AG04450 (cell line): ENCODE measurements around the gene TEX26. TPM values are rescaled to one million over a fixed set of nuclear protein-coding genes. Genes with fewer than 3 reads are reported as not detected.
A peak's percentile ranks its signal among the peaks of the same experiment; 100 is the strongest.

ENCODE experiments used
- CTCF ChIA-PET: fragments of 300-600, 350-600 bp; formaldehyde crosslinking; extraction: SDS; loops from one replicate; lab custom pipeline; 2022; ENCODE audit warnings: antibody characterized with exemption, inconsistent platforms; lab: Charles Lee
- POLR2A ChIA-PET: fragments of 350-600 bp; formaldehyde crosslinking; extraction: SDS; loops from one replicate; lab custom pipeline; 2021; ENCODE audit warnings: antibody characterized with exemption, inconsistent platforms; lab: Yijun Ruan, JAX
- DNase-seq: peaks from one replicate; pipeline ENCODE4 v3.0.0-alpha.2; 2011; ENCODE audit warnings: low read depth, low spot score
- H3K27ac ChIP-seq: one replicate; pipeline ENCODE4 v1.5.1; 2012; ENCODE audit warnings: low read depth, low read length, control low read depth
- H3K27me3 ChIP-seq: one replicate; pipeline ENCODE4 v1.6.0; 2012; ENCODE audit warnings: low read length; ENCODE audit not compliant: control insufficient read depth, insufficient read depth
- H3K4me3 ChIP-seq: 2 replicates; pipeline ENCODE4 v1.5.1; 2011; ENCODE audit warnings: mild to moderate bottlenecking, low read depth, low read length, control low read depth
- H3K9me3 ChIP-seq: 2 replicates; pipeline ENCODE4 v1.5.1; 2012; ENCODE audit warnings: low read length; ENCODE audit not compliant: control insufficient read depth, insufficient read depth
- polyA plus RNA-seq: library from polyadenylated mRNA; depleted of rRNA; stranded (reverse); fragments of >200 nt; gene quantifications from 2 replicates; pipeline ENCODE4 v1.2.3, GENCODE V29; 2011
- TF ChIP-seq, protein P1 (sequence below): IDR thresholded peaks from 2 replicates; pipeline ENCODE4 v1.5.1; 2011; ENCODE audit warnings: low read depth, low read length, control low read depth, inconsistent platforms

Gene TEX26
- polyA plus RNA-seq, 1 experiment = 0.09 TPM

DNA sequence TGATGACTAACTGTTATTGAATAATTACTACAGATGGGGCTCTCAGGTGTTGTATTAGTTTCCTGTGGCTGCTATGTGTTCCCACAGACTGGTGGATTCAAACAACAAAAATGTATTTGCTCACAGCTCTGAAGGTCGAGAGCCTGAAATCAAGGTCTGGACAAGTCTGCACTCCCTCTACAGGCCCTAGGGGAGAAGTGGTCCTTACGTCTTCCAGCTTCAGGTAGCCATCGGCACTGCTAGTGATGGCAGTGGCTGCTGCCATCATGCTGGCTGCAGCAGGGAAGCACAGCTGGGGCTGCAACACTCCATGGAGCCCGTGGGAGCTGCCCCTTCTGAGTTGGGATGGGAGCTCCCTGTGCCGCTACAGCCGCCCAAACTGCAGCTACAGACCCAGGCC lies 1.9 kb downstream of the TEX26 start:
- CTCF ChIA-PET = no interaction called here
- no peaks in the 10 kb centered on the region; the same call in 1 of the 2 replicates for H3K9me3 ChIP-seq
- no peak overlapping the region for H3K27ac ChIP-seq
- TF ChIP-seq, protein P1, sequence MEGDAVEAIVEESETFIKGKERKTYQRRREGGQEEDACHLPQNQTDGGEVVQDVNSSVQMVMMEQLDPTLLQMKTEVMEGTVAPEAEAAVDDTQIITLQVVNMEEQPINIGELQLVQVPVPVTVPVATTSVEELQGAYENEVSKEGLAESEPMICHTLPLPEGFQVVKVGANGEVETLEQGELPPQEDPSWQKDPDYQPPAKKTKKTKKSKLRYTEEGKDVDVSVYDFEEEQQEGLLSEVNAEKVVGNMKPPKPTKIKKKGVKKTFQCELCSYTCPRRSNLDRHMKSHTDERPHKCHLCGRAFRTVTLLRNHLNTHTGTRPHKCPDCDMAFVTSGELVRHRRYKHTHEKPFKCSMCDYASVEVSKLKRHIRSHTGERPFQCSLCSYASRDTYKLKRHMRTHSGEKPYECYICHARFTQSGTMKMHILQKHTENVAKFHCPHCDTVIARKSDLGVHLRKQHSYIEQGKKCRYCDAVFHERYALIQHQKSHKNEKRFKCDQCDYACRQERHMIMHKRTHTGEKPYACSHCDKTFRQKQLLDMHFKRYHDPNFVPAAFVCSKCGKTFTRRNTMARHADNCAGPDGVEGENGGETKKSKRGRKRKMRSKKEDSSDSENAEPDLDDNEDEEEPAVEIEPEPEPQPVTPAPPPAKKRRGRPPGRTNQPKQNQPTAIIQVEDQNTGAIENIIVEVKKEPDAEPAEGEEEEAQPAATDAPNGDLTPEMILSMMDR = peak; percentile 38
- H3K27me3 ChIP-seq = peaks cover 25% of the 10 kb centered on the region
- no peak for DNase-seq
- POLR2A ChIA-PET = no interaction called here
- H3K4me3 ChIP-seq = no peak overlapping the region

DNA sequence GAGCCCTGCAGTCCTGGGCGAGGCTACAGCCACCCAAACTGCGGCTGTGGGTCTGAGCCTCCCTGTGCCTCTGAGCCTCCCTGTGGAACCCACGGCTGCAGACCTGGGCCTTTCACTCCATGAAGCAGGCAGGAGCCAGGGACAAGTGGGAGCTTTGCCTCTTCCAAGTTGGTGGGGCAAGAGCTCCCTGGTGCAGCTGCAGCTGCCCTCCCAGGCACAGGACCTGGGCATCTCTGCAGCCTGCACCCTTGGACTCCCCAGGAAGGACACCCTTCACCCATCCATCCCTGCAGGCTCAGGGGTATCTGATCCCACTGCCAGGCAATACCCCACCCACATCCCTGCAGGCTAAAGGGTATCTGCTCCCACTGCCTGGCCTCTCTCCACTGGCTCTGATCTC lies 2.3 kb downstream of the TEX26 start:
- Histone ChIP-seq H3K4me3 (no peak overlapping the region), H3K9me3 (no peaks in the 10 kb centered on the region; the same call in 1 of the 2 replicates), H3K27ac (no peak overlapping the region), H3K27me3 (peaks cover 25% of the 10 kb centered on the region)
- POLR2A ChIA-PET = no interaction called here
- CTCF ChIA-PET = no interaction called here
- DNase-seq = no peak
- TF ChIP-seq, protein P1 = no peak

DNA sequence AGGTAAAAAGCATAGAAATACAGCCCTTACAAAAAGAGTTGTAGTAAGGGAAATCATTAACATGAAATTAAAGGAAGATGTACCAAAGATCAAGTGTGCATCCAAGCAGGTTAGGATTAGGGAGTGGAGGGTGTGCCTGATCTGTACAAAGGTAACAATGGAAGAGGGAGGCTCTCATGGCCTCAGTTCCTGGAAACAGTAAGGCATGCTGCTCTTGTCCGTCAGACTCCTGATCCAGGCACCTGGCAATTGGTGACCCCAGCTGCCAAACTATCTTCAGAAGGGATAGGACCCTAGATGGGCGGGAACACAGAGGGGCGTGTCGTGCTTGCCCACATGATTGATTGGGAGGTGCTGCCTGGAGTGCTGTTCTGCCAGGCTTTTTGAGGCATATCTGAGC lies 4.5 kb downstream of the TEX26 start:
- POLR2A ChIA-PET = no interaction called here

DNA sequence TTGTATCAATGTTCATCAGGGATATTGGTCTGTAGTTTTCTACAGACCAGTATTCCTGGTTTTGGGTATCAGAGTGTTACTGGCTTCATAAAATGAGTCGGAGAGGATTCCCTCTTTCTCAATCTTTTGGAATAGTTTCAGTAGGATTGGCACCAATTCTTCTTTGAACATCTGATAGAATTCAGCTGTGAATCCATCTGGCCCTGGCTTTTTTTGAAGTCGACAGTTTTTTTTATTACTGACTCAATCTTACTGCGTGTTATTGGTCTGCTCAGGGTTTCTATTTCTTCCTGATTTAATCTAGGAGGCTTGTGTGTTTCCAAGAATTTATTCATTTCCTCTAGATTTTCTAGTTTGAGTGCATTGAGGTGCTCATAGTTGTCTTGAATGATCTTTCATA lies 11.4 kb downstream of the TEX26 start:
- Histone ChIP-seq H3K27ac (no peak overlapping the region), H3K4me3 (no peak overlapping the region), H3K27me3 (no peaks in the 10 kb centered on the region), H3K9me3 (no peaks in the 10 kb centered on the region)
- POLR2A ChIA-PET = no interaction called here
- CTCF ChIA-PET = no interaction called here
- no peak for DNase-seq
- TF ChIP-seq, protein P1 = no peak

More for the DNA sequence above, 4.5 kb downstream of the TEX26 start:
- CTCF ChIA-PET = no interaction called here
- Histone ChIP-seq H3K4me3 (no peak overlapping the region), H3K9me3 (no peaks in the 10 kb centered on the region; the same call in 1 of the 2 replicates), H3K27ac (no peak overlapping the region), H3K27me3 (peaks cover 21% of the 10 kb centered on the region)
- DNase-seq = no peak
- TF ChIP-seq, protein P1 = no peak

DNA sequence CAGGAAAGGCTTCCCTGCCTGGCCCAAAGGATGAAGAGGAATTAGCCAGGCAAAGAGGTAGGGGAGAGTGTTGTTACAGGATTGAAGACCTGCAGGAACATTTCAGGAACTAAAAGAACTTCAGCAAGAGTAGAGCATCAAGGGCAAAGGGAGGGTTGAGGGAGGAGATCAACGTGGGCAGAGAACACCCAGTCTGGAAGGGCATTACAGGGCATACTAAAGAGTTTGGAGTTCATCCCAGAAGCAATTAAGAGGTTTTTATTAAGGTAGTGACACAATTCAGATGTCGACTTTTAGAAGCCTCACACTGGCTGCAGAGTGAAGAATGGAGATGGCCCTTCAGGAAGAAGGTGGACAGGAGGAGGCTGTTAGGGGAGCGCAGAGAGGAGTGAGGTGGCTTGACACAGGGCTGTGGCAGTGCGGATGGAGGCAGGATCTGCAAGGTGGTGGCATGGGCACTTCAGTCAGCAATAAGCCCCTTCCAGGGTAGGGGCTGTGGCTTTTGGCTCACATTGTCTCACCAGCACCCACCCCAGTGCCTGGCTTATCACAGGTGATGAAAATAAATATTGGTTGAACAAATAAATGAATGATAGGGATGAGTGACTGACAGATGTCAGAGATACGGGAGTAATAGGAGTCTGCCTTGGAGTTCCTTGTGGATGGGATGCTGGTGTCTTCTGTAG lies 24.9 kb downstream of the TEX26 start:
- peaks cover 3% of the 10 kb centered on the region; the same call in 1 of the 2 replicates for H3K9me3 ChIP-seq
- H3K27me3 ChIP-seq = peaks cover 9% of the 10 kb centered on the region
- POLR2A ChIA-PET = no interaction called here
- H3K27ac ChIP-seq = no peak overlapping the region
- TF ChIP-seq, protein P1 = no peak
- CTCF ChIA-PET = no interaction called here
- DNase-seq = no peak
- H3K4me3 ChIP-seq = no peak overlapping the region
